Measurements from ENCODE around the gene UCKL1.

The UCKL1 gene

GRCh38 chr20:63895202-63895951 lies 60.8 kb downstream of the UCKL1 start:
- TF ChIP-seq CTCF (IDR thresholded peaks at IDR 0.05; ENCODE audit: control insufficient read depth, insufficient read depth, low read depth, low read length, missing control alignments): no peak
- no peak for DNase-seq (ENCODE audit: low read depth)
- peak overlapping the region; percentile 67 for H3K4me3 ChIP-seq (ENCODE audit: control insufficient read depth, low read depth, low read length)

GRCh38 chr20:63894358-63895201 lies 61.6 kb downstream of the UCKL1 start, which contains the start of gene DNAJC5:
Gene DNAJC5, plus strand, starts transcription at chr20:63895126. Its CDS starts 33,220 bp downstream, at chr20:63928346.
- peak; percentile 49 for DNase-seq (ENCODE audit: low read depth)
- H3K4me3 ChIP-seq (ENCODE audit: control insufficient read depth, low read depth, low read length): peak within 1 kb of the TSS; percentile 67
- no peak for TF ChIP-seq CTCF (IDR thresholded peaks at IDR 0.05; ENCODE audit: control insufficient read depth, insufficient read depth, low read depth, low read length, missing control alignments)

GRCh38 chr20:63893999-63894357 lies 62.2 kb downstream of the UCKL1 start:
- DNase-seq (ENCODE audit: low read depth): no peak
- no peak for TF ChIP-seq CTCF (IDR thresholded peaks at IDR 0.05; ENCODE audit: control insufficient read depth, insufficient read depth, low read depth, low read length, missing control alignments)
- no peak overlapping the region for H3K4me3 ChIP-seq (ENCODE audit: control insufficient read depth, low read depth, low read length)

GRCh38 chr20:63892402-63892801 lies 63.8 kb downstream of the UCKL1 start:
- no peak for DNase-seq (ENCODE audit: low read depth)
- H3K4me3 ChIP-seq (ENCODE audit: control insufficient read depth, low read depth, low read length): no peak overlapping the region
- TF ChIP-seq CTCF (IDR thresholded peaks at IDR 0.05; ENCODE audit: control insufficient read depth, insufficient read depth, low read depth, low read length, missing control alignments): no peak

GRCh38 chr20:63891061-63892002 lies 64.9 kb downstream of the UCKL1 start:
- DNase-seq (ENCODE audit: low read depth): no peak
- TF ChIP-seq CTCF (IDR thresholded peaks at IDR 0.05; ENCODE audit: control insufficient read depth, insufficient read depth, low read depth, low read length, missing control alignments): no peak
- H3K4me3 ChIP-seq (ENCODE audit: control insufficient read depth, low read depth, low read length): no peak overlapping the region

GRCh38 chr20:63890616-63891015 lies 65.6 kb downstream of the UCKL1 start:
- H3K4me3 ChIP-seq (ENCODE audit: control insufficient read depth, low read depth, low read length): no peak overlapping the region
- no peak for TF ChIP-seq CTCF (IDR thresholded peaks at IDR 0.05; ENCODE audit: control insufficient read depth, insufficient read depth, low read depth, low read length, missing control alignments)
- no peak for DNase-seq (ENCODE audit: low read depth)
